Measurements from ENCODE around the gene PRELID3B. TPM values are rescaled to one million over a fixed set of nuclear protein-coding genes. Genes with fewer than 3 reads are reported as not detected.

PRELID3B gene
- total RNA-seq, 1 donor from 2014 or later, result 38.6 TPM

DNA sequence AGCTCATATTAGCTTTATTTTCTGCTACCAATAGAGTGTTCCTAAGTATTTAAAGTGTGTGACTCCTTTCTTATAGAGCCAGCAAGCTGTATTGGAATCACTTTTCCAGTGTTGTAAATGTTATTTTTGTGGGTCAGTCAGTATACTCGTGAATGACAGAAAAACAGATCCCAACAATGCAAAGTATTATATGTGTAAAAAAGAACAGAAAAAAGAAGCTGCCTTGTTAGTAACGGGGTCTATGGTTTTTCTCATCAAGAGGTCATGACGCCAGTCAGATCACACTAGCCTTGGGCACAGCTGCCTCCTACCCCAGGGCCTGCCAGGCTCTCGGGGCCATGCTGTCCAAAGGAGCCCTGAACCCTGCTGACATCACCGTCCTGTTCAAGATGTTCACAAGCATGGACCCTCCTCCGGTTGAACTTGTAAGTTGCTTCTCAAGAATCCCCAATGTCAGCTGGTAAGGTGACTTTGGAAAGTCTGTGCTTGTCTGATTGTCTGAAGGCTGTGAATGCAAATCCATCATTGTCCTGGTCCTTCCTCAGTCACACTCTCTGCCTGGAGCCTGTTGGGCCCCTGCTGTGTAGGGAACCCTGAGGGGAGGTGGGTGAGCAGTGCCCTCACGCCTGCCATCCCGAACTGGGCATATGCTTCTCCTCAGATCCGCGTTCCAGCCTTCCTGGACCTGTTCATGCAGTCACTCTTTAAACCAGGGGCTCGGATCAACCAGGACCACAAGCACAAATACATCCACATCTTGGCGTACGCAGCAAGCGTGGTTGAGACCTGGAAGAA, 51.7 kb downstream of the PRELID3B start:
- no peaks in the 10 kb centered on the region for H3K9me3 ChIP-seq (ENCODE audit: control insufficient read depth in 3 of 3, low read length in 3 of 3)
- no peak overlapping the region for H3K27ac ChIP-seq (ENCODE audit: low read depth, low read length)
- H3K9ac ChIP-seq (ENCODE audit: low read depth in 1 of 3, low read length in 3 of 3), result no peak overlapping the region
- H3K4me1 ChIP-seq (ENCODE audit: control insufficient read depth in 3 of 3, insufficient read depth in 3 of 3, low read length in 3 of 3), result peaks cover 7 to 14% (median 10%) of the 10 kb centered on the region in 3 donors
- peaks cover 79 to 89% (median 81%) of the 10 kb centered on the region in 3 donors for H3K36me3 ChIP-seq (ENCODE audit: control insufficient read depth in 3 of 3, insufficient read depth in 3 of 3, low read length in 3 of 3)
- H3K27me3 ChIP-seq (ENCODE audit: control insufficient read depth in 3 of 3, insufficient read depth in 3 of 3, low read length in 3 of 3), result no peaks in the 10 kb centered on the region
- H3K4me3 ChIP-seq (ENCODE audit: low read length in 3 of 3), result no peak overlapping the region

DNA sequence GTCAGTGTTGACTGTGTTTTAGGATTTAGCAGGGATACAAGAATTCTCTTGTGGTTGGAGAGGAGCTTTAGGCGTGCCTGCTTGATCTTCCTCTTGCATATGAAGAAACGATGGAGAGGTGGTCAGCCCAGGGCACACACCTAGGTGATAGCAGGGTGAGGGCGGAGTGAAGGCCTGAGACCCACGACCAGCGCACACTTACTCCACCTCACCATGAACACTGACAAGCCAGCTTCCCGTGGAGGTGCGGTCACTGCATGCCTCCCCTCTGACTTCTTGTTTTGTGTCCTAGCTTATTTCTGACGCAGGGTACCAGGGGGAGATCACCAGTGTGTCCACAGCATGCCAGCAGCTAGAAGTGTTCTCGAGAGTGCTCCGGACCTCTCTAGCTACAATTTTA, 53.4 kb downstream of the PRELID3B start:
- peaks cover 65 to 72% (median 68%) of the 10 kb centered on the region in 3 donors for H3K36me3 ChIP-seq (ENCODE audit: control insufficient read depth in 3 of 3, insufficient read depth in 3 of 3, low read length in 3 of 3)
- peaks cover 14 to 25% (median 17%) of the 10 kb centered on the region in 3 donors for H3K4me1 ChIP-seq (ENCODE audit: control insufficient read depth in 3 of 3, insufficient read depth in 3 of 3, low read length in 3 of 3)
- no peaks in the 10 kb centered on the region for H3K9me3 ChIP-seq (ENCODE audit: control insufficient read depth in 3 of 3, low read length in 3 of 3)
- H3K27me3 ChIP-seq (ENCODE audit: control insufficient read depth in 3 of 3, insufficient read depth in 3 of 3, low read length in 3 of 3), result no peaks in the 10 kb centered on the region
- H3K4me3 ChIP-seq (ENCODE audit: low read length in 3 of 3), result no peak overlapping the region
- H3K9ac ChIP-seq (ENCODE audit: low read depth in 1 of 3, low read length in 3 of 3), result no peak overlapping the region
- no peak overlapping the region for H3K27ac ChIP-seq (ENCODE audit: low read depth, low read length)

DNA sequence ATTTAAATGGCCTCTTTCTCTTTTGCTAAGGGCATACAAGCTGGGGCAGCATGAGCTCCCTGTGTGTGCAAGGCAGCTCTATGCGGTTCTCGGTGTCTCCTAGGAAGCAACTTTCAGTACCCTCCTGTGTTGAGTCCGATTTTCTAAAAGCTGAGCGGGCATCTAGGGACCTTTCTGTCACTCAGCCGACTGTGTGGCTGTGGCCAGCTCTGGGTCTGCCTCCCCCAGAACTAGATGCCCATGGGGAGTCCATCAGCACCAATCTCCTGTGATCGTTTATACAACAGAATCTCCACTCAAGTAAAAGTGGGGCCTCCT, 54.1 kb downstream of the PRELID3B start:
- H3K9ac ChIP-seq (ENCODE audit: low read depth in 1 of 3, low read length in 3 of 3), result peak overlapping the region in 2 of 3 donors; percentile 1 to 25
- peaks cover 14 to 32% (median 23%) of the 10 kb centered on the region in 3 donors for H3K4me1 ChIP-seq (ENCODE audit: control insufficient read depth in 3 of 3, insufficient read depth in 3 of 3, low read length in 3 of 3)
- H3K4me3 ChIP-seq (ENCODE audit: low read length in 3 of 3), result no peak overlapping the region
- H3K9me3 ChIP-seq (ENCODE audit: control insufficient read depth in 3 of 3, low read length in 3 of 3), result no peaks in the 10 kb centered on the region
- no peaks in the 10 kb centered on the region for H3K27me3 ChIP-seq (ENCODE audit: control insufficient read depth in 3 of 3, insufficient read depth in 3 of 3, low read length in 3 of 3)
- no peak overlapping the region for H3K27ac ChIP-seq (ENCODE audit: low read depth, low read length)
- peaks cover 58 to 66% (median 63%) of the 10 kb centered on the region in 3 donors for H3K36me3 ChIP-seq (ENCODE audit: control insufficient read depth in 3 of 3, insufficient read depth in 3 of 3, low read length in 3 of 3)

- H3K36me3 ChIP-seq (ENCODE audit: control insufficient read depth in 3 of 3, insufficient read depth in 3 of 3, low read length in 3 of 3), result peaks cover 53 to 61% (median 57%) of the 10 kb centered on the region in 3 donors
- H3K27ac ChIP-seq (ENCODE audit: low read depth, low read length), result no peak overlapping the region
- H3K9me3 ChIP-seq (ENCODE audit: control insufficient read depth in 3 of 3, low read length in 3 of 3), result no peaks in the 10 kb centered on the region
- peak overlapping the region in 2 of 3 donors; percentile 1 to 25 for H3K9ac ChIP-seq (ENCODE audit: low read depth in 1 of 3, low read length in 3 of 3)
- H3K27me3 ChIP-seq (ENCODE audit: control insufficient read depth in 3 of 3, insufficient read depth in 3 of 3, low read length in 3 of 3), result no peaks in the 10 kb centered on the region
- H3K4me3 ChIP-seq (ENCODE audit: low read length in 3 of 3), result no peak overlapping the region
- peaks cover 14 to 30% (median 18%) of the 10 kb centered on the region in 3 donors for H3K4me1 ChIP-seq (ENCODE audit: control insufficient read depth in 3 of 3, insufficient read depth in 3 of 3, low read length in 3 of 3)
Measured at GRCh38 chr20:58987790-58988564, 54.6 kb downstream of the PRELID3B start.

DNA sequence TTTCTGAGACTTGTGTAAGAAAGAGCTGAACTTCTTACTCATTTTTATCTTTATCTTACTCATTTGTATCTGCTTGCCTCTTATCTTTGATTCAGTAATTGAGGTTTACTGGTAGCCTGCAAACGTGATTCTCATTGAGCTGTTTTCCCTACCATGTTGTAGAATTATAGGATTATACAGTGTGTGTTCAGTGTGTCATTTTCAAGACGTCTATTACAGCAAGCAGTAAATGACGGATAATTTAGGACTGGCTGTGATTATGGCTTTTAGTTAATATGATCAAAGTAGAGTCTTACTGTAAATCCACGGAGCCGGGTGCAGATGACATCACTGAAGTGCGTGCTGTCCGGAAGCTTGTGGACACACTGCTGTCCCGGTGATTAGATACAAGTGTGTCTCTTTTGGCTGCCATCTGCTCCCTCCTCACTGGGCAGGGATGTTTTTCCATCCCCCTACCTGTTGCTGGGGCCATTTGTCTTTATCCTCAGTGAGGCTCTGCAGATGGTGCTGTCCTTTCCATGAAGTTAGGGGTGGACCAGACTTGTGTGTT, 55.5 kb downstream of the PRELID3B start:
- no peak overlapping the region for H3K27ac ChIP-seq (ENCODE audit: low read depth, low read length)
- no peaks in the 10 kb centered on the region for H3K27me3 ChIP-seq (ENCODE audit: control insufficient read depth in 3 of 3, insufficient read depth in 3 of 3, low read length in 3 of 3)
- no peak overlapping the region for H3K4me3 ChIP-seq (ENCODE audit: low read length in 3 of 3)
- H3K36me3 ChIP-seq (ENCODE audit: control insufficient read depth in 3 of 3, insufficient read depth in 3 of 3, low read length in 3 of 3), result peaks cover 46 to 52% (median 51%) of the 10 kb centered on the region in 3 donors
- H3K9me3 ChIP-seq (ENCODE audit: control insufficient read depth in 3 of 3, low read length in 3 of 3), result no peaks in the 10 kb centered on the region
- no peak overlapping the region for H3K9ac ChIP-seq (ENCODE audit: low read depth in 1 of 3, low read length in 3 of 3)
- peaks cover 15 to 35% (median 24%) of the 10 kb centered on the region in 3 donors for H3K4me1 ChIP-seq (ENCODE audit: control insufficient read depth in 3 of 3, insufficient read depth in 3 of 3, low read length in 3 of 3)

DNA sequence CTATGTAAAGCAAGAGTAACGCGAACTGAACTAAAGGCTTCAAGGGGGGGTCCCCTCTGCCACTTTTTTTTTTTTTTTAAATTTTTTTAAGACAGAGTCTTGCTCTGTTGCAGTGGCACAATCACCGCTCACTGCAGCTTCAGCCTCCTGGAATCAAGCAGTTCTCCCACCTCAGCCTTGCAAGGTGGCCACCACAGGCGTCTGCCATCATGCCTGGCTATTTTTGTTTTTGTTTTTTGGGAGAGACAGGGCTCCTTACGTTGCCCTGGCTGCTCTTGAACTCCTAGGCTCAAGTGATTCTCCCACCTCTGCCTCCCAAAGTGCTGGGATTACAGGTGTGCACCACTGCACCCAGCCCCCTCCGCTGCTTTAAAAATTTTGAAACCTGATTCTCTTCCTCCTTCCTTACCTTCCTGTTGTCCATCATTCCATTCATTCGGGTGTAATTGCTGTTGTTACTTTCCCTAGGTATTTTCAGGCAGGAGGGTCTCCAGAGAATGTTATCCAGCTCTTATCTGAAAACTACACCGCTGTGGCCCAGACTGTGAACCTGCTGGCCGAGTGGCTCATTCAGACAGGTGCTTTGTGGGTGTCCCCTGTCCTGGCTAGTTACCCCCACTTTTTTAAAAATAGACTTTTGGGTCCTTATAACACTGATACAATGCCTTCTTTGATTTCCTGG, 56.2 kb downstream of the PRELID3B start:
- Histone ChIP-seq H3K36me3 (ENCODE audit: control insufficient read depth in 3 of 3, insufficient read depth in 3 of 3, low read length in 3 of 3) (peaks cover 40 to 48% (median 47%) of the 10 kb centered on the region in 3 donors), H3K27ac (ENCODE audit: low read depth, low read length) (no peak overlapping the region), H3K4me1 (ENCODE audit: control insufficient read depth in 3 of 3, insufficient read depth in 3 of 3, low read length in 3 of 3) (peaks cover 13 to 40% (median 27%) of the 10 kb centered on the region in 3 donors), H3K27me3 (ENCODE audit: control insufficient read depth in 3 of 3, insufficient read depth in 3 of 3, low read length in 3 of 3) (no peaks in the 10 kb centered on the region), H3K9ac (ENCODE audit: low read depth in 1 of 3, low read length in 3 of 3) (no peak overlapping the region), H3K4me3 (ENCODE audit: low read length in 3 of 3) (no peak overlapping the region), H3K9me3 (ENCODE audit: control insufficient read depth in 3 of 3, low read length in 3 of 3) (no peaks in the 10 kb centered on the region)

GRCh38 chr20:58985656-58986055, 56.9 kb downstream of the PRELID3B start:
- Histone ChIP-seq H3K9ac (ENCODE audit: low read depth in 1 of 3, low read length in 3 of 3) (no peak overlapping the region), H3K9me3 (ENCODE audit: control insufficient read depth in 3 of 3, low read length in 3 of 3) (no peaks in the 10 kb centered on the region), H3K27ac (ENCODE audit: low read depth, low read length) (no peak overlapping the region), H3K4me3 (ENCODE audit: low read length in 3 of 3) (no peak overlapping the region), H3K27me3 (ENCODE audit: control insufficient read depth in 3 of 3, insufficient read depth in 3 of 3, low read length in 3 of 3) (no peaks in the 10 kb centered on the region), H3K4me1 (ENCODE audit: control insufficient read depth in 3 of 3, insufficient read depth in 3 of 3, low read length in 3 of 3) (peaks cover 13 to 40% (median 28%) of the 10 kb centered on the region in 3 donors), H3K36me3 (ENCODE audit: control insufficient read depth in 3 of 3, insufficient read depth in 3 of 3, low read length in 3 of 3) (peaks cover 33 to 40% (median 39%) of the 10 kb centered on the region in 3 donors)

- peaks cover 13 to 40% (median 30%) of the 10 kb centered on the region in 3 donors for H3K4me1 ChIP-seq (ENCODE audit: control insufficient read depth in 3 of 3, insufficient read depth in 3 of 3, low read length in 3 of 3)
- no peaks in the 10 kb centered on the region for H3K9me3 ChIP-seq (ENCODE audit: control insufficient read depth in 3 of 3, low read length in 3 of 3)
- no peak overlapping the region for H3K27ac ChIP-seq (ENCODE audit: low read depth, low read length)
- H3K27me3 ChIP-seq (ENCODE audit: control insufficient read depth in 3 of 3, insufficient read depth in 3 of 3, low read length in 3 of 3), result no peaks in the 10 kb centered on the region
- no peak overlapping the region for H3K4me3 ChIP-seq (ENCODE audit: low read length in 3 of 3)
- peaks cover 29 to 33% (median 32%) of the 10 kb centered on the region in 3 donors for H3K36me3 ChIP-seq (ENCODE audit: control insufficient read depth in 3 of 3, insufficient read depth in 3 of 3, low read length in 3 of 3)
- no peak overlapping the region for H3K9ac ChIP-seq (ENCODE audit: low read depth in 1 of 3, low read length in 3 of 3)
Measured at GRCh38 chr20:58984691-58985090, 57.9 kb downstream of the PRELID3B start.

Measured in skeletal muscle tissue (tissue), 4 donors.